Endodermal cell (in vitro differentiated cells): Measurements from ENCODE around the gene NTRK2. TPM values are rescaled to one million over a fixed set of nuclear protein-coding genes. Genes with fewer than 3 reads are reported as not detected.
A peak's percentile ranks its signal among the peaks of the same experiment; 100 is the strongest.

ENCODE experiments used
- DNase-seq: peaks from one replicate; pipeline ENCODE4 v3.0.0-alpha.2; 2017
- H3K27ac ChIP-seq: 2 replicates; pipeline ENCODE4 v1.5.1; 2013; ENCODE audit warnings: mild to moderate bottlenecking, low read depth, low read length, moderate library complexity
- H3K27me3 ChIP-seq: 2 replicates; pipeline ENCODE4 v1.6.1; 2013; ENCODE audit warnings: mild to moderate bottlenecking, low read length, moderate library complexity; ENCODE audit not compliant: insufficient read depth, control insufficient read depth, poor library complexity, severe bottlenecking
- H3K36me3 ChIP-seq: 2 replicates; pipeline ENCODE4 v1.7.0; 2013; ENCODE audit warnings: mild to moderate bottlenecking, low read length, moderate library complexity; ENCODE audit not compliant: control insufficient read depth, insufficient read depth
- H3K4me1 ChIP-seq: one replicate; pipeline ENCODE4 v1.7.0; 2013; ENCODE audit warnings: low read length; ENCODE audit not compliant: control insufficient read depth, insufficient read depth
- H3K4me3 ChIP-seq: 2 replicates; pipeline ENCODE4 v1.5.1; 2013; ENCODE audit warnings: mild to moderate bottlenecking, low read length, moderate library complexity
- H3K9ac ChIP-seq: 2 replicates; pipeline ENCODE4 v1.6.1; 2013; ENCODE audit warnings: mild to moderate bottlenecking, low read length, moderate library complexity; ENCODE audit not compliant: poor library complexity, severe bottlenecking; ENCODE audit errors: extremely low read depth
- H3K9me3 ChIP-seq: 2 replicates; pipeline ENCODE4 v1.6.1; 2013; ENCODE audit warnings: mild to moderate bottlenecking, low read length, moderate library complexity; ENCODE audit not compliant: control insufficient read depth
- H3K27ac Mint-ChIP-seq: 2 replicates; pipeline ENCODE4 v1.8.0; 2020; ENCODE audit warnings: mixed read lengths
- H3K27me3 Mint-ChIP-seq: 2 replicates; pipeline ENCODE4 v1.8.0; 2021; ENCODE audit warnings: mild to moderate bottlenecking, mixed read lengths; ENCODE audit not compliant: insufficient read depth
- H3K36me3 Mint-ChIP-seq: 2 replicates; pipeline ENCODE4 v1.8.0; 2020; ENCODE audit warnings: low read depth, mixed read lengths
- H3K4me1 Mint-ChIP-seq: 2 replicates; pipeline ENCODE4 v1.8.0; 2020; ENCODE audit warnings: mixed read lengths
- H3K4me3 Mint-ChIP-seq: 2 replicates; pipeline ENCODE4 v1.8.0; 2020; ENCODE audit warnings: mild to moderate bottlenecking, moderate library complexity, mixed read lengths
- H3K9me3 Mint-ChIP-seq: 2 replicates; pipeline ENCODE4 v1.8.0; 2020; ENCODE audit warnings: mild to moderate bottlenecking, mixed read lengths
- WGBS, 2 experiments: methylation state at CpG; one replicate each; pipeline versions ENCODE4 v1.1.5 to v1.1.7; 2013; ENCODE audit warnings: missing lambda C conversion rate in 2 of 2, mixed read lengths in 1 of 2; ENCODE audit not compliant: insufficient coverage in 1 of 2, insufficient read length in 1 of 2; 5-methylcytosine and 5-hydroxymethylcytosine counted together
- total RNA-seq, 2 donors: library from RNA; stranded (reverse); fragmentation: NEBNext Ultra II Directional in 1 of 2; extraction: Animal tissue kit (Norgen Biotek cat#: 25700) in 1 of 2; gene quantifications; 2 replicates in 1 of 2; 3 replicates in 1 of 2; pipeline ENCODE4 v1.2.1, GENCODE V29; 2021
- TF ChIP-seq, protein P1 (sequence below): fragments of 200-600 bp; sonication (generic); conservative IDR thresholded peaks from 2 replicates; pipeline ENCODE4 v1.5.0; 2021; ENCODE audit warnings: antibody characterized with exemption, mild to moderate bottlenecking

Gene NTRK2
- total RNA-seq, 2 donors from 2014 or later: 0.09 to 0.18 TPM

- Mint-ChIP-seq H3K27ac (no peak overlapping the region), H3K27me3 (peaks cover 7% of the 10 kb centered on the region), H3K4me1 (peaks cover 16% of the 10 kb centered on the region), H3K4me3 (no peak overlapping the region), H3K9me3 (peaks cover 14% of the 10 kb centered on the region), H3K36me3 (peaks cover 2% of the 10 kb centered on the region)
- Histone ChIP-seq H3K27ac (no peak overlapping the region), H3K9me3 (peaks cover 5% of the 10 kb centered on the region), H3K4me3 (no peak overlapping the region), H3K27me3 (no peaks in the 10 kb centered on the region), H3K4me1 (no peaks in the 10 kb centered on the region), H3K9ac (no peak overlapping the region), H3K36me3 (no peaks in the 10 kb centered on the region)
- no peak for DNase-seq
- WGBS, 2 experiments: 92% methylated on average over 1 of the region's 1 CpG; no CpG with 5 or more reads in 1 of the 2 experiments
- TF ChIP-seq, protein P1, sequence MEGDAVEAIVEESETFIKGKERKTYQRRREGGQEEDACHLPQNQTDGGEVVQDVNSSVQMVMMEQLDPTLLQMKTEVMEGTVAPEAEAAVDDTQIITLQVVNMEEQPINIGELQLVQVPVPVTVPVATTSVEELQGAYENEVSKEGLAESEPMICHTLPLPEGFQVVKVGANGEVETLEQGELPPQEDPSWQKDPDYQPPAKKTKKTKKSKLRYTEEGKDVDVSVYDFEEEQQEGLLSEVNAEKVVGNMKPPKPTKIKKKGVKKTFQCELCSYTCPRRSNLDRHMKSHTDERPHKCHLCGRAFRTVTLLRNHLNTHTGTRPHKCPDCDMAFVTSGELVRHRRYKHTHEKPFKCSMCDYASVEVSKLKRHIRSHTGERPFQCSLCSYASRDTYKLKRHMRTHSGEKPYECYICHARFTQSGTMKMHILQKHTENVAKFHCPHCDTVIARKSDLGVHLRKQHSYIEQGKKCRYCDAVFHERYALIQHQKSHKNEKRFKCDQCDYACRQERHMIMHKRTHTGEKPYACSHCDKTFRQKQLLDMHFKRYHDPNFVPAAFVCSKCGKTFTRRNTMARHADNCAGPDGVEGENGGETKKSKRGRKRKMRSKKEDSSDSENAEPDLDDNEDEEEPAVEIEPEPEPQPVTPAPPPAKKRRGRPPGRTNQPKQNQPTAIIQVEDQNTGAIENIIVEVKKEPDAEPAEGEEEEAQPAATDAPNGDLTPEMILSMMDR: no peak
These were observed 32.9 kb downstream of the NTRK2 start for GRCh38 chr9:84702471-84702870.

GRCh38 chr9:84703793-84704192 is 34.3 kb downstream of the NTRK2 start:
- Histone ChIP-seq H3K36me3 (no peaks in the 10 kb centered on the region), H3K9ac (no peak overlapping the region), H3K4me1 (no peaks in the 10 kb centered on the region), H3K9me3 (peaks cover 5% of the 10 kb centered on the region), H3K27me3 (no peaks in the 10 kb centered on the region), H3K4me3 (no peak overlapping the region), H3K27ac (no peak overlapping the region)
- H3K27me3 Mint-ChIP-seq: peaks cover 7% of the 10 kb centered on the region
- peaks cover 22% of the 10 kb centered on the region for H3K4me1 Mint-ChIP-seq
- DNase-seq: no peak
- peaks cover 2% of the 10 kb centered on the region for H3K36me3 Mint-ChIP-seq
- TF ChIP-seq, protein P1: no peak
- H3K27ac Mint-ChIP-seq: no peak overlapping the region
- no peak overlapping the region for H3K4me3 Mint-ChIP-seq
- peaks cover 14% of the 10 kb centered on the region for H3K9me3 Mint-ChIP-seq

- Histone ChIP-seq H3K9ac (no peak overlapping the region), H3K27me3 (no peaks in the 10 kb centered on the region), H3K4me1 (no peaks in the 10 kb centered on the region), H3K36me3 (no peaks in the 10 kb centered on the region), H3K9me3 (peaks cover 5% of the 10 kb centered on the region), H3K27ac (no peak overlapping the region), H3K4me3 (no peak overlapping the region)
- Mint-ChIP-seq H3K27ac (peak overlapping the region; percentile 94), H3K36me3 (peaks cover 2% of the 10 kb centered on the region), H3K27me3 (peaks cover 7% of the 10 kb centered on the region), H3K4me3 (peak overlapping the region; percentile 13), H3K9me3 (peaks cover 14% of the 10 kb centered on the region), H3K4me1 (peaks cover 30% of the 10 kb centered on the region)
- peak; percentile 61 for DNase-seq
- TF ChIP-seq, protein P1: no peak
- 79 to 85% methylated on average over 4 to 5 of the region's 5 CpGs for WGBS, 2 experiments
These were observed 35.6 kb downstream of the NTRK2 start for GRCh38 chr9:84705128-84705527.
